ENCODE measurements around the gene ITGA6.
"Not testable (repeated sequence)": the region's sequence is repeated elsewhere in the genome, so short reads cannot be mapped to it uniquely, and the experiment has no call there.

The ITGA6 gene

GRCh38 chr2:172532461-172532860 lies 105.1 kb downstream of the ITGA6 start:
- not testable (repeated sequence) for DNase-seq

- DNase-seq = no peak
Measured at GRCh38 chr2:172533687-172534086, 106.3 kb downstream of the ITGA6 start.

GRCh38 chr2:172535119-172535518 lies 107.7 kb downstream of the ITGA6 start:
- DNase-seq = no peak

GRCh38 chr2:172537851-172538250 lies 110.5 kb downstream of the ITGA6 start:
- not testable (repeated sequence) for DNase-seq

GRCh38 chr2:172539767-172540166 lies 112.4 kb downstream of the ITGA6 start:
- no peak for DNase-seq

GRCh38 chr2:172540421-172540820 lies 113.0 kb downstream of the ITGA6 start:
- DNase-seq = no peak

GRCh38 chr2:172545408-172546075 lies 118.2 kb downstream of the ITGA6 start:
- no peak for DNase-seq

- DNase-seq = no peak
Measured at GRCh38 chr2:172549131-172549530, 121.7 kb downstream of the ITGA6 start.

GRCh38 chr2:172549802-172550201 lies 122.4 kb downstream of the ITGA6 start:
- DNase-seq = not testable (repeated sequence)

GRCh38 chr2:172550419-172550818 lies 123.0 kb downstream of the ITGA6 start:
- DNase-seq = no peak

GRCh38 chr2:172551271-172551670 lies 123.9 kb downstream of the ITGA6 start:
- DNase-seq = no peak

- DNase-seq = no peak
Measured at GRCh38 chr2:172552547-172553291, 125.3 kb downstream of the ITGA6 start.

GRCh38 chr2:172554352-172555271 lies 127.2 kb downstream of the ITGA6 start:
- DNase-seq = no peak

- no peak for DNase-seq
Measured at GRCh38 chr2:172555272-172555521, 127.8 kb downstream of the ITGA6 start.

Measured in SHP77 treated with DMSO at 0.1 percent for 48 hours (cell line).